HL-60 (cell line): ENCODE results near the gene EFCAB10.

ENCODE experiments used
- DNase-seq, 2 experiments: peaks; one replicate each; pipeline ENCODE4 v3.0.0-alpha.2; 2010 to 2020; ENCODE audit warnings: low read depth in 1 of 2, low spot score in 1 of 2
- H3K27ac ChIP-seq: fragments of 250-450 bp; sonication (Bioruptor Pico); replicated peaks from 2 replicates; pipeline ENCODE4 v1.5.1; 2020; ENCODE audit warnings: mild to moderate bottlenecking, moderate library complexity
- H3K27me3 ChIP-seq: fragments of 250-450 bp; sonication (Bioruptor Pico); 2 replicates; pipeline ENCODE4 v1.5.1; 2021; ENCODE audit warnings: mild to moderate bottlenecking, moderate library complexity; ENCODE audit not compliant: insufficient read depth, poor library complexity, severe bottlenecking
- H3K4me3 ChIP-seq: replicated peaks from 2 replicates; pipeline ENCODE4 v1.5.1; 2011; ENCODE audit warnings: mild to moderate bottlenecking, control low read depth, low read length; ENCODE audit not compliant: insufficient read depth
- CTCF ChIP-seq: IDR thresholded peaks from one replicate; pipeline ENCODE4 v1.5.1; 2011; ENCODE audit warnings: low read length, control low read depth, inconsistent platforms; ENCODE audit not compliant: insufficient read depth
- GABPA ChIP-seq: IDR thresholded peaks from 2 replicates; pipeline ENCODE4 v1.6.1; 2012; ENCODE audit warnings: low read depth
- POLR2AphosphoS5 ChIP-seq: IDR thresholded peaks from 2 replicates; pipeline ENCODE4 v1.6.1; 2012; ENCODE audit warnings: low read depth
- REST ChIP-seq: IDR thresholded peaks from 2 replicates; pipeline ENCODE4 v1.6.1; 2012; ENCODE audit warnings: low read depth; ENCODE audit not compliant: insufficient replicate concordance
- SPI1 ChIP-seq: IDR thresholded peaks from 2 replicates; pipeline ENCODE4 v1.6.1; 2012; ENCODE audit warnings: low read depth, mild to moderate bottlenecking, borderline replicate concordance

Gene EFCAB10

GRCh38 chr7:105583061-105583460, 1.8 kb upstream of the EFCAB10 start:
- TF ChIP-seq POLR2AphosphoS5 (no peak), REST (no peak), GABPA (no peak), SPI1 (no peak)
- DNase-seq, result no peak
- Histone ChIP-seq H3K27ac (no peak overlapping the region), H3K27me3 (no peaks in the 10 kb centered on the region), H3K4me3 (no peak overlapping the region)

- Histone ChIP-seq H3K27me3 (no peaks in the 10 kb centered on the region), H3K27ac (no peak overlapping the region), H3K4me3 (no peak overlapping the region)
- DNase-seq, result no peak
- no peak for TF ChIP-seq REST
- no peak for TF ChIP-seq SPI1
- no peak for TF ChIP-seq POLR2AphosphoS5
- TF ChIP-seq CTCF, result no peak
- TF ChIP-seq GABPA, result no peak
Observed at GRCh38 chr7:105580022-105580740, 1.1 kb downstream of the EFCAB10 start.

- DNase-seq, result no peak
- H3K27ac ChIP-seq, result no peak overlapping the region
- no peak for TF ChIP-seq SPI1
- no peak for TF ChIP-seq POLR2AphosphoS5
- no peak for TF ChIP-seq GABPA
- no peak overlapping the region for H3K4me3 ChIP-seq
- no peaks in the 10 kb centered on the region for H3K27me3 ChIP-seq
Observed at GRCh38 chr7:105578496-105578895, 2.8 kb downstream of the EFCAB10 start.

GRCh38 chr7:105577251-105577650, 4.0 kb downstream of the EFCAB10 start:
- no peak for TF ChIP-seq GABPA
- no peak for TF ChIP-seq REST
- no peak for TF ChIP-seq POLR2AphosphoS5
- TF ChIP-seq SPI1, result no peak
- no peak for TF ChIP-seq CTCF
- Histone ChIP-seq H3K4me3 (no peak overlapping the region), H3K27me3 (no peaks in the 10 kb centered on the region), H3K27ac (no peak overlapping the region)
- no peak for DNase-seq
